ENCODE data around the gene DCLK1.

Gene DCLK1

GRCh38 chr13:35859981-35860380 lies 271.2 kb downstream of the DCLK1 start:
- TF ChIP-seq TARDBP (IDR thresholded peaks at IDR 0.05) (no peak), HDGF (IDR thresholded peaks at IDR 0.05; ENCODE audit: borderline replicate concordance) (no peak), L3MBTL2 (conservative IDR thresholded peaks at IDR 0.05) (no peak), SUZ12 (IDR thresholded peaks at IDR 0.05) (no peak), ARNT (IDR thresholded peaks at IDR 0.05) (no peak), BHLHE40 (IDR thresholded peaks at IDR 0.05; ENCODE audit: borderline replicate concordance) (no peak)
- ChIA-PET POLR2A (no interaction called here), CTCF (interaction anchor here (0.5 kb wide), 1 partner anchor 94 kb away, joined by 3 read pairs; no protein-coding TSS in a partner anchor)
- DNase-seq (ENCODE audit: extremely low spot score), result no peak

- DNase-seq (ENCODE audit: extremely low spot score), result no peak
- ChIA-PET CTCF (no interaction called here), POLR2A (no interaction called here)
- no peak for TF ChIP-seq NFRKB (IDR thresholded peaks at IDR 0.05)
- TF ChIP-seq FOXA1 (IDR thresholded peaks at IDR 0.05), result no peak
- no peak for TF ChIP-seq HDGF (IDR thresholded peaks at IDR 0.05; ENCODE audit: borderline replicate concordance)
- no peak for TF ChIP-seq LEF1 (IDR thresholded peaks at IDR 0.05; ENCODE audit: borderline replicate concordance)
- TF ChIP-seq CTBP1 (IDR thresholded peaks at IDR 0.05; ENCODE audit: borderline replicate concordance), result no peak
- TF ChIP-seq TARDBP (IDR thresholded peaks at IDR 0.05), result no peak
- TF ChIP-seq FOXK2 (IDR thresholded peaks at IDR 0.05), result no peak
- no peak for TF ChIP-seq ARNT (IDR thresholded peaks at IDR 0.05)
- TF ChIP-seq, protein P1, sequence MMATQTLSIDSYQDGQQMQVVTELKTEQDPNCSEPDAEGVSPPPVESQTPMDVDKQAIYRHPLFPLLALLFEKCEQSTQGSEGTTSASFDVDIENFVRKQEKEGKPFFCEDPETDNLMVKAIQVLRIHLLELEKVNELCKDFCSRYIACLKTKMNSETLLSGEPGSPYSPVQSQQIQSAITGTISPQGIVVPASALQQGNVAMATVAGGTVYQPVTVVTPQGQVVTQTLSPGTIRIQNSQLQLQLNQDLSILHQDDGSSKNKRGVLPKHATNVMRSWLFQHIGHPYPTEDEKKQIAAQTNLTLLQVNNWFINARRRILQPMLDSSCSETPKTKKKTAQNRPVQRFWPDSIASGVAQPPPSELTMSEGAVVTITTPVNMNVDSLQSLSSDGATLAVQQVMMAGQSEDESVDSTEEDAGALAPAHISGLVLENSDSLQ (IDR thresholded peaks at IDR 0.05), result no peak
- no peak for TF ChIP-seq ZNF384 (IDR thresholded peaks at IDR 0.05)
- no peak for TF ChIP-seq FOXM1 (IDR thresholded peaks at IDR 0.05; ENCODE audit: borderline replicate concordance)
- TF ChIP-seq ELF4 (IDR thresholded peaks at IDR 0.05), result no peak
- TF ChIP-seq SP1 (IDR thresholded peaks at IDR 0.05), result no peak
- TF ChIP-seq BHLHE40 (IDR thresholded peaks at IDR 0.05; ENCODE audit: borderline replicate concordance), result no peak
- no peak for TF ChIP-seq L3MBTL2 (conservative IDR thresholded peaks at IDR 0.05)
- no peak for TF ChIP-seq SUZ12 (IDR thresholded peaks at IDR 0.05)
Measured at GRCh38 chr13:35858665-35859064, 272.5 kb downstream of the DCLK1 start.

GRCh38 chr13:35857769-35858168 lies 273.4 kb downstream of the DCLK1 start:
- DNase-seq (ENCODE audit: extremely low spot score), result no peak
- TF ChIP-seq HDGF (IDR thresholded peaks at IDR 0.05; ENCODE audit: borderline replicate concordance) (no peak), SP1 (IDR thresholded peaks at IDR 0.05) (no peak), ELF4 (IDR thresholded peaks at IDR 0.05) (no peak)
- POLR2A ChIA-PET, result no interaction called here
- CTCF ChIA-PET, result no interaction called here

- TF ChIP-seq HDGF (IDR thresholded peaks at IDR 0.05; ENCODE audit: borderline replicate concordance) (no peak), TARDBP (IDR thresholded peaks at IDR 0.05) (no peak), CTBP1 (IDR thresholded peaks at IDR 0.05; ENCODE audit: borderline replicate concordance) (no peak), ZNF384 (IDR thresholded peaks at IDR 0.05) (no peak), SP1 (IDR thresholded peaks at IDR 0.05) (no peak)
- TF ChIP-seq, protein P1 (IDR thresholded peaks at IDR 0.05), result no peak
- ChIA-PET CTCF (no interaction called here), POLR2A (no interaction called here)
- DNase-seq (ENCODE audit: extremely low spot score), result no peak
Measured at GRCh38 chr13:35856721-35857364, 274.3 kb downstream of the DCLK1 start.

GRCh38 chr13:35856084-35856483 lies 275.1 kb downstream of the DCLK1 start:
- ChIA-PET POLR2A (no interaction called here), CTCF (no interaction called here)
- no peak for DNase-seq (ENCODE audit: extremely low spot score)
- no peak for TF ChIP-seq HDGF (IDR thresholded peaks at IDR 0.05; ENCODE audit: borderline replicate concordance)

DNA sequence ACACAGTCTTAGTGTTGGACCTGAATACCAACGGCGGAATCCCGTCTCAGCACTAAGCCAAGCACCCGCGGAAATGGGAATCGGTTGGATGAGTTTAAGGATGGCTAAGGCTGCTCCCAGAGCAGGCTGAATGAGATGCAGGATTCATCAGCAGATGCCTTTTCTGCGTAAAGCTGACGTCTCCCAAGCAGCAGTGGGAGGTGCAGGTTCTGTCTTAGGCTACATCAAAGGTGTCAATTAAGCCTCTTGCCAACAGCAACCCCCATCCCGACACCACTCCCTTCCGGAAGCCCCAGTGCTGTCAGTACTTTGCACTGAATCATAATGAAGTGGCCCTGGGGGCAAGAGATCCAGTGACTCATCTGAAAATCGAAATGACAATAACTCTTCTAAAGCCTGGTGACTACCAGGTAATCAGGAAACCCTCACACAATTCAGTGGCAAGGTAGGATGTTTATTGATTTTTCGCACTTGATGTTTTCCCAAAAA lies 275.6 kb downstream of the DCLK1 start:
- TF ChIP-seq ELF4 (IDR thresholded peaks at IDR 0.05) (no peak), TARDBP (IDR thresholded peaks at IDR 0.05) (no peak), NFRKB (IDR thresholded peaks at IDR 0.05) (no peak), ARNT (IDR thresholded peaks at IDR 0.05) (no peak), CTBP1 (IDR thresholded peaks at IDR 0.05; ENCODE audit: borderline replicate concordance) (no peak), FOXM1 (IDR thresholded peaks at IDR 0.05; ENCODE audit: borderline replicate concordance) (no peak), SP1 (IDR thresholded peaks at IDR 0.05) (no peak), FOXA1 (IDR thresholded peaks at IDR 0.05) (no peak), LEF1 (IDR thresholded peaks at IDR 0.05; ENCODE audit: borderline replicate concordance) (no peak), HDGF (IDR thresholded peaks at IDR 0.05; ENCODE audit: borderline replicate concordance) (no peak), SUZ12 (IDR thresholded peaks at IDR 0.05) (no peak), L3MBTL2 (conservative IDR thresholded peaks at IDR 0.05) (no peak), FOXK2 (IDR thresholded peaks at IDR 0.05) (no peak), BHLHE40 (IDR thresholded peaks at IDR 0.05; ENCODE audit: borderline replicate concordance) (no peak), ZNF384 (IDR thresholded peaks at IDR 0.05) (no peak)
- TF ChIP-seq, protein P1 (IDR thresholded peaks at IDR 0.05), result no peak
- POLR2A ChIA-PET, result no interaction called here
- CTCF ChIA-PET, result no interaction called here
- DNase-seq (ENCODE audit: extremely low spot score), result peak; percentile 10

DNA sequence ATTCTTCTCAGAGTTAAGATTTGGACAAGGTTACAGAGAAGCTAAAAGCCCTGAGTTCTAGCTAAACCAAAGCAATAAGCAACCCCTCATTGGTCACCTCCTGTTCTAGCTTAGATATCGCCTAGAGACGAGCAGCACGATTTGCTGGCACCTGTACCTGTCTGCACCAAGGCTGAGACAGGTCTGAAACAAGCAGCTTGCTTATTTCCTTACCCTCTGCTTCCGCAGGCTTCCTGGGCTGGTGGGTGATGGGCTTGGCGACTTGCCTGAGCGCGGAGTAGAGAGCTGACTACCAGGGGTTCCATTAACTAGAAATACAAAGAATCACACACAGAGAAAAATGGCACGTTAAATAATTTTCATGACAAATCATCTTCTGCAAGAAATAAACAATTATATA lies 276.9 kb downstream of the DCLK1 start:
- ChIA-PET CTCF (no interaction called here), POLR2A (no interaction called here)
- DNase-seq (ENCODE audit: extremely low spot score), result no peak
- TF ChIP-seq HDGF (IDR thresholded peaks at IDR 0.05; ENCODE audit: borderline replicate concordance) (no peak), FOXK2 (IDR thresholded peaks at IDR 0.05) (no peak), ZNF384 (IDR thresholded peaks at IDR 0.05) (no peak), TARDBP (IDR thresholded peaks at IDR 0.05) (no peak), NFRKB (IDR thresholded peaks at IDR 0.05) (no peak), BHLHE40 (IDR thresholded peaks at IDR 0.05; ENCODE audit: borderline replicate concordance) (no peak), CTBP1 (IDR thresholded peaks at IDR 0.05; ENCODE audit: borderline replicate concordance) (no peak), LEF1 (IDR thresholded peaks at IDR 0.05; ENCODE audit: borderline replicate concordance) (no peak), SUZ12 (IDR thresholded peaks at IDR 0.05) (no peak), SP1 (IDR thresholded peaks at IDR 0.05) (no peak), FOXA1 (IDR thresholded peaks at IDR 0.05) (no peak), ELF4 (IDR thresholded peaks at IDR 0.05) (no peak)

All from HEK293T (cell line).